NB4 (cell line): ENCODE data around the gene AAMDC.
"Not testable (repeated sequence)": the region's sequence is repeated elsewhere in the genome, so short reads cannot be mapped to it uniquely, and the experiment has no call there.

Experiments
- DNase-seq: peaks from one replicate; pipeline ENCODE4 v3.0.0; 2010; ENCODE audit warnings: low read depth
- H3K4me3 ChIP-seq: one replicate; pipeline ENCODE4 v1.5.1; 2011; ENCODE audit warnings: mild to moderate bottlenecking, low read depth, low read length, moderate library complexity
- MYC ChIP-seq: IDR thresholded peaks from 2 replicates; pipeline ENCODE4 v1.6.1; 2011; ENCODE audit warnings: low read depth, low read length
- POLR2A ChIP-seq: IDR thresholded peaks from 2 replicates; pipeline ENCODE4 v1.6.1; 2011; ENCODE audit warnings: mild to moderate bottlenecking; ENCODE audit not compliant: insufficient read length; ENCODE audit errors: extremely low read depth
- TF ChIP-seq, protein P1 (sequence below): IDR thresholded peaks from 2 replicates; pipeline ENCODE4 v1.6.1; 2011; ENCODE audit warnings: low read depth, low read length
- TF ChIP-seq, protein P2 (sequence below): IDR thresholded peaks from one replicate; pipeline ENCODE4 v1.5.1; 2012; ENCODE audit warnings: low read depth, low read length

Gene AAMDC

DNA sequence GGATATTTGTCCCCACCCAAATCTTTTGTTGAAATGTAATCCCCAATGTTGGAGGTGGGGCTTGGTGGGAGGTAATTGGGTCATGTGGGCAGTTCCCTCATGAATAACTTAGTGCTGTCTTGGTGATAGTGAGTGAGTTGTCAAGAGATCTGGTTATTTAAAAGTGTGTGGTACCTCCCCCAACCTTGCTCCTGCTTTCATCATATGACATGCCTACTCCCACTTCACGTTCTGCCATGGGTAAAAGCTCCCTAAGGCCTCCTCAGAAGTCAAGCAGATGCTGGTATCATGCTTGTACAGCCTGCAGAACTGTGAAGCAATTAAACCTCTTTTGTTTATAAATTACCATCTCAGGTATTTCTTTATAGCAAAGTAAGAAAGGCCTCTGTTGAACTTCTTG is 30.6 kb downstream of the AAMDC start:
- TF ChIP-seq POLR2A (no peak), MYC (no peak)
- TF ChIP-seq, protein P1, sequence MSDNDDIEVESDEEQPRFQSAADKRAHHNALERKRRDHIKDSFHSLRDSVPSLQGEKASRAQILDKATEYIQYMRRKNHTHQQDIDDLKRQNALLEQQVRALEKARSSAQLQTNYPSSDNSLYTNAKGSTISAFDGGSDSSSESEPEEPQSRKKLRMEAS: no peak
- TF ChIP-seq, protein P2, sequence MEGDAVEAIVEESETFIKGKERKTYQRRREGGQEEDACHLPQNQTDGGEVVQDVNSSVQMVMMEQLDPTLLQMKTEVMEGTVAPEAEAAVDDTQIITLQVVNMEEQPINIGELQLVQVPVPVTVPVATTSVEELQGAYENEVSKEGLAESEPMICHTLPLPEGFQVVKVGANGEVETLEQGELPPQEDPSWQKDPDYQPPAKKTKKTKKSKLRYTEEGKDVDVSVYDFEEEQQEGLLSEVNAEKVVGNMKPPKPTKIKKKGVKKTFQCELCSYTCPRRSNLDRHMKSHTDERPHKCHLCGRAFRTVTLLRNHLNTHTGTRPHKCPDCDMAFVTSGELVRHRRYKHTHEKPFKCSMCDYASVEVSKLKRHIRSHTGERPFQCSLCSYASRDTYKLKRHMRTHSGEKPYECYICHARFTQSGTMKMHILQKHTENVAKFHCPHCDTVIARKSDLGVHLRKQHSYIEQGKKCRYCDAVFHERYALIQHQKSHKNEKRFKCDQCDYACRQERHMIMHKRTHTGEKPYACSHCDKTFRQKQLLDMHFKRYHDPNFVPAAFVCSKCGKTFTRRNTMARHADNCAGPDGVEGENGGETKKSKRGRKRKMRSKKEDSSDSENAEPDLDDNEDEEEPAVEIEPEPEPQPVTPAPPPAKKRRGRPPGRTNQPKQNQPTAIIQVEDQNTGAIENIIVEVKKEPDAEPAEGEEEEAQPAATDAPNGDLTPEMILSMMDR: no peak
- H3K4me3 ChIP-seq: no peak overlapping the region
- no peak for DNase-seq

DNA sequence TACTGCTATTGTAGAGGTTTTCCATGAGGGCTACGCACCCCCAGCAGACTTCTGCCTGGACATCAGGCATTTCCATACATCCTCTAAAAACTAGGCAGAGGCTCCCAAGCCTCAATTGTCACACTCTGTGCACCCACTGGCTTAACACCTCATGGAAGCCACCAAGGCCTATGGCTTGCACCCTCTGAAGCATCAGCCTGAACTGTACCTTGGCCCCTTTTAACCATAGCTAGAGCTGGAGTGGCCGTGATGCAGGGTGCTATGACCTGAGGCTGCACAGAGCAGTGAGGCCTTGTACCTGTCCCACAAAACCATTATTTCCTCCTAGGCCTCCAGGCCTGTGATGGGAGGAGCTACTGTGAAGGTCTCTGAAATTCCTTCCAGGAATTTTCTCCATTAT is 33.9 kb downstream of the AAMDC start:
- TF ChIP-seq, protein P1: no peak
- TF ChIP-seq, protein P2: no peak
- TF ChIP-seq POLR2A (no peak), MYC (no peak)
- DNase-seq: no peak
- H3K4me3 ChIP-seq: no peak overlapping the region

DNA sequence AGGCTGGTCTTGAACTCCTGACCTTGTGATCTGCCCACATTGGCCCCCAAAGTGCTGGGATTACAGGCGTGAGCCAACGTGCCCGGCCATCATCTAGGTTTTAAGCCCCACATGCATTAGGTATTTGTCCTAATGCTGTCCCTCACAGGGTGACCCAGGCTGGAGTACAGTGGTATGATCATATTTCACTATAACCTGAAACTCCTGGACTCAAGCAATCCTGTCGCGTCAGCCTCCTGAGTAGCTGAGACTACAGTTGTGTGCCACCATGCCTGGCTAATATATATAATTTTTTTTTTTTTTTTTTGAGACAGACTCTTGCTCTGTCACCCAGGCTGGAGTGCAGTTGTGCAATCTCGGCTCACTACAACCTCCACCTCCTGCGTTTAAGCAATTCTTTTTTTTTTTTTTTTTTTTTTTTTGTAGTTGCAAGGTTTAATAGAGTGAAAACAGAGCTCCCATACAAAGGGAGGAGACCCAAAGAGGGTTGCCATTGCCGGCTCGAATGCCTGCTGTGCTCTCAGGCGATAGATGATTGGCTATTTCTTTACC is 37.0 kb downstream of the AAMDC start:
- not testable (repeated sequence) for DNase-seq, H3K4me3 ChIP-seq

DNA sequence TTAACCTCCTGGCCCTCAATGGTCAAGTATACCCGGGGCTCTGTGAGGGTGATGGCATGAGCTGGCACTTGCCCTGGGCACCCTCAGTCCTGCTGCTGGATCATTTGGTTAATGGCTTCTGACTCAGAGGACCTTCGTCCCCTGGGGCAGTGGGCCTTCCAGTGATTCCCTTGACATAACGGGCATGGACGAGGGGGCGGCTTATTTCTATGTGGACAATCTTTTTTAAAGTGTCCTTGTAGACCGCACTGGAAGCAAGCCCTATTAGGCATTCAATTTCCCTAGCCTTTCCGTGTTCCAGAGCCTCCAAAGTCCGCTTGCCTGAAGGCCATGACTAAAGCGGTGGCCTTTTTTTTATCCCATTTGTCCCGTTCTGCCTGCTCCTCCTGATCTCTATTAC is 40.5 kb downstream of the AAMDC start:
- DNase-seq, H3K4me3 ChIP-seq: not testable (repeated sequence)

DNA sequence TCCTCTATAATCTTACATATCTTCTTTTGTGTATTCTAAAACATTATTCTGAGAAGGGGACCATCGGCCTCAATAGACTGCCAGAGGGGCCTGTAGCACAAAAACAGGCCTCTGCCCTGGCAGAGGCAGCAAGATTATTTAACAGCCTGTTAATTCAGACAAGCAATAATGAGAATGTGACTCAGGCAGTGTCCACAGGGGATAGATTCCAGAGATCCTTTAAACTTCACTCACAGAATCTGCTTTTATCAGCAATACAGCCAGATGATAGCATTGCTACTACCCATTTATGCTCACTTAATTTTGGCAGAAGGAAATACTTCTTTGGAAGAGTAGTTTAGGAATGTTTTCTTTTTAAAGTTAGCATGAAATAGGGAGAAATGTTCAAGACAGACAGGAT is 44.9 kb downstream of the AAMDC start:
- DNase-seq: no peak
- H3K4me3 ChIP-seq: no peak overlapping the region
- no peak for TF ChIP-seq MYC
- TF ChIP-seq, protein P1: no peak

DNA sequence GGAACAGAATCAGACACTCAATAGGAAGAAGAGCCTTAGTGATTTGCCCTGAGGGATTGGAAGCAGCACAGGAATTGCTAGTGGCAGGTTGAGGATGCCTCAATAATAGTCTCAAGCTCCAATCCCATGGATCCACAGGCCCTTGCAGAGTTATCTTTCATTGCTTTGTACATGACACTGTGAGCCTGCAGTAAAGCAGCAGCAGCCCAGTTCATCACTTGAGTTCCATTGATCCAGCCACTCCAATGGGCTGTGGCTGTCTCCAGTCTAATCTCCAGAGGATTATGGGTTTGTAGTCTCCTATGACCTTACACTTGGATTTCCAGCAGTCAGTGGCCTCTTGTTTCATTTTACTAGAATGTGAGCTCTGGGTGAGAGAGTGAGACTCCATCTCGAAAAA is 45.4 kb downstream of the AAMDC start:
- TF ChIP-seq POLR2A (no peak), MYC (no peak)
- TF ChIP-seq, protein P2: no peak
- TF ChIP-seq, protein P1: no peak
- H3K4me3 ChIP-seq: no peak overlapping the region
- no peak for DNase-seq

DNA sequence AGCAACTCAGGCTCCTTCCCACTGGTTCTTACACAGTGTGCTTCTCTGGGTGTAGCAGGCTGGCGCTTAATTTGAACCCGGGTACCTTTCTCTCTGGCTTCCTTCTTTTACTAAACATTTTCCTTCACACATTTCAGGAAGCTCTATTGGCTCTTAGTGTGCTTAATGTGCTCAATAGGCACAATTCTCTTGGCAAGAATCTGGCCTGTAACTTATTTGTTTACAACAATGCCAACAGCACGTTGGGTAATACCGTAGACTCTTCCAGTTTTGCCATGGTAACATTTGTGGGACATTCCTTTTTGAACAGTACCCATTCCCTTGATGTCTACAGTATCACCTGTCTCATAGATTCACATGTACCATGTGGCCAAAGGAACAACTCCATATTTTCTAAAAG is 47.8 kb downstream of the AAMDC start:
- TF ChIP-seq, protein P1: no peak
- DNase-seq: no peak
- H3K4me3 ChIP-seq: no peak overlapping the region

DNA sequence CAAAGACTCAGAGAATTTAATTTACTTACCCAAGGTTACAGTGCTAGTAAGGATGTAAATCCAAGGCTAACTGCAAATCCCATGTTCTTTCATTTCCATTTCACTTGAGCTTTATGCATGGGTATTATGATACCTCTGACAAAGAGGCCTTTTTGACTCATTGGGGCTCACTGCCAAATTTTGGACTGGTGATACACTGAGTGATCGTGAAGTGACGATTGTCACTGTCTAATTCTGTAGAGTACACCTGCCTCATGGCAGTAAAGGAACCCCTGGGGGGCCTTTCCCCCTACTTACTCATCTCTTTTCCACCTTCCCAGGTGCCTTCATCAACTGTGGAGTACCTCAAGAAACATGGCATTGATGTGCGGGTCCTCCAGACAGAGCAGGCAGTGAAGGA is 50.9 kb downstream of the AAMDC start:
- TF ChIP-seq, protein P1: no peak
- TF ChIP-seq POLR2A: no peak
- no peak for TF ChIP-seq MYC
- TF ChIP-seq, protein P2: no peak
- H3K4me3 ChIP-seq: no peak overlapping the region
- no peak for DNase-seq
